GM12873 (cell line): ENCODE results near the gene TNRC18.

Experiments
- TF ChIP-seq, protein P1 (sequence below): IDR thresholded peaks from 2 replicates; pipeline ENCODE4 v1.5.1; 2012; ENCODE audit warnings: low read depth, mild to moderate bottlenecking, moderate library complexity, low read length, control low read depth; ENCODE audit not compliant: insufficient read depth; ENCODE audit errors: missing control alignments

The TNRC18 gene

DNA sequence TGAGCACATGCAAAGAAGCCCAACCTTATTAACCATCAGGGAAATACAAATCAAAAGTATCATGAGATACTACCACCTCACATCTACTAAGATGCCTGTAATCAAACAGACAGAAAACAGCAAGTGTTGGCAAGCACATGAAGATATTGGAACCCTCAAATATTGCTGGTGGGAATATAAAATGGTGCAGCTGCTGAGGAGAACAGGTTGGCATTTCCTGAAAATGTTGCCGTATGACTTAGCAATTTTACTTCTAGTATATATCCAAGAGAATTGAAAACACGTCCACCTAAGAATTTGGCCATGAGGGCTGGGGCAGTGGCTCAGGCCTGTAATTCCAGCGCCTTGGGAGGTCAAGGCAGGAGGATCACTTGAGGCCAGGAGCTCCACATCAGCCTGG is 39.4 kb upstream of the TNRC18 start:
- TF ChIP-seq, protein P1, sequence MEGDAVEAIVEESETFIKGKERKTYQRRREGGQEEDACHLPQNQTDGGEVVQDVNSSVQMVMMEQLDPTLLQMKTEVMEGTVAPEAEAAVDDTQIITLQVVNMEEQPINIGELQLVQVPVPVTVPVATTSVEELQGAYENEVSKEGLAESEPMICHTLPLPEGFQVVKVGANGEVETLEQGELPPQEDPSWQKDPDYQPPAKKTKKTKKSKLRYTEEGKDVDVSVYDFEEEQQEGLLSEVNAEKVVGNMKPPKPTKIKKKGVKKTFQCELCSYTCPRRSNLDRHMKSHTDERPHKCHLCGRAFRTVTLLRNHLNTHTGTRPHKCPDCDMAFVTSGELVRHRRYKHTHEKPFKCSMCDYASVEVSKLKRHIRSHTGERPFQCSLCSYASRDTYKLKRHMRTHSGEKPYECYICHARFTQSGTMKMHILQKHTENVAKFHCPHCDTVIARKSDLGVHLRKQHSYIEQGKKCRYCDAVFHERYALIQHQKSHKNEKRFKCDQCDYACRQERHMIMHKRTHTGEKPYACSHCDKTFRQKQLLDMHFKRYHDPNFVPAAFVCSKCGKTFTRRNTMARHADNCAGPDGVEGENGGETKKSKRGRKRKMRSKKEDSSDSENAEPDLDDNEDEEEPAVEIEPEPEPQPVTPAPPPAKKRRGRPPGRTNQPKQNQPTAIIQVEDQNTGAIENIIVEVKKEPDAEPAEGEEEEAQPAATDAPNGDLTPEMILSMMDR: no peak

DNA sequence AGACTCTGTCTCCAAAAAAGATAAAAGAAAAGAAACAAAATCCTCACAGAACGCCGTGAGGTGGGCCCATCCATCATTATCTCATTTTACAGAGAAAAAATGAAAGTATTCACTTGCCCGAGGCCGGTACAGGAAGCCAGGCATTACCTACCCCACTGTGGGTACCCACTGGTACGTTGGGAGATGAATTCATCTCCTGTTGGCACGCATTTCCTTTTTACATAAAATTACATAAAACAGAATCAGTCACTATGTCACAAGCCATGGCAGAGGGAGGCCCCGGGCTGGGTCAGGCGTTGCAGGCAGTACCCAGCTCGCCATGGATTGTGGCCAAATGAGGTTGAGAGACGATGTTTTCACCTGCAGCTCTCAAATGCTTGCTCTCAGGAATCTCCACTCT is 38.6 kb upstream of the TNRC18 start:
- TF ChIP-seq, protein P1: no peak

DNA sequence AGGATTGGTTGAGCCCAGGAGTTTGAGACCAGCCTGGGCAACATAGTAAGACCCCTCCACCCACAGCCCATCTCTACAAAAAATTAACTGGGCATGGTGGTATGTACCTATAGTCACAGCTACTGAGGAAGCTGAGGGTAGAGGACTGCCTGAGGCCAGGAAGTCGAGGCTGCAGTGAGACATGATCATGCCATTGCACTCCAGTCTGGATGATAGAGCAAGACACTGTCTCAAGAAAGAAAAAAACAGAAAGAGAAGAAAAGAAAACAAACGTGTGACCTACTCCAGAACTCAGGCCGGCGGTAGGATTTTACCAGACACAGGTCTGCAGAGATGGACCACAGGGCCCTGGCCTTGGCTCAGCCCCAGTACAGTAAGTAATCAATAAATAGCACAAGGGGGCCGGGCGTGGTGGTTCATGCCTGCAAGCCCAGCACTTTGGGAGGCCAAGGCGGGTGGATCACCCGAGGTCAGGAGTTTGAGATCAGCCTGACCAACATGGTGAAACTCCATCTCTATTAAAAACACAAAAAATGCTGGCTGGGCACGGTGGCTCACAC is 35.4 kb upstream of the TNRC18 start:
- TF ChIP-seq, protein P1: no peak

DNA sequence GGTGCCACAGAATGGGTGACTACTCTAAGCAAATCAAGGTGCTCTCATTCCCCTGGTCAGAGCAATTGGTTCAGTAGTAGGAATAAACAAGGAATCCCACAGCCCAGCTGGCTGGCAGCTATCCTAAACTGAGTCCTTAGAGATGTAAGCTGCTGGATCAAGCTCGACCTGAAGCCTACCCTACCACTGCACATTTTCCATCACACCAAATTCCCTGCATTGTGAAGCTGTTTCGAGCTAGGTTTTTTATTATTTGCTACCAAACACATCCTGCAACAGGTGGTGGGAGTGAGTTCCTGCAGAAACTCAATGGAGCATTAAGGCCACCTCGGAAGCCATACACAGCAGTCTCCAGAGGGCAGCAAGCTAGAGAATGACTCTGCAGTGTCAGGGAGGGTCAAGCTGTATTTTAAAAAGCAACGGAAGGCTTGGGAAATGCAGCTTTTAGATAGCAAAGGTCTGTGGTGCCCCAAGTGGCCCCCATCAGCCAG is 33.7 kb upstream of the TNRC18 start:
- TF ChIP-seq, protein P1: no peak

DNA sequence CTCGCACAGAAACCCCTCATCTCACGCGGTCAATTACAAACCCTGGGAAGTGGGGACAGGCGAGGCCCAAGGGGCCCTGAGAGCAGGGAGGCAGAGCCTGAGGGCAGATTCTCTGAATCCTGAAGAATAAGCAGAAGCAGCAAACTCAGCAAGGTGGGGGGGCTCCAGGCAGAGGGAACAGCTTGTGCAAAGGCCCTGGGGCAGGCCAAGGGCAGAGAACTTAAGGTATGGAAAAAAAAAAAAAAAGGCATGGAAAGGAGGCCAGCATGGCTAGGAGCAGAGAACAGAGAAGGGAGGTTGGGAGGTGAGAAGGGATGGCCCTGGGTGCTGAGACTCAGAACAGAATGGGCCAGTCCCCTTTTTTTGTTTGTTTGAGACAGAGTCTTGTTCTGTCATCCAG is 32.8 kb upstream of the TNRC18 start:
- TF ChIP-seq, protein P1: no peak

DNA sequence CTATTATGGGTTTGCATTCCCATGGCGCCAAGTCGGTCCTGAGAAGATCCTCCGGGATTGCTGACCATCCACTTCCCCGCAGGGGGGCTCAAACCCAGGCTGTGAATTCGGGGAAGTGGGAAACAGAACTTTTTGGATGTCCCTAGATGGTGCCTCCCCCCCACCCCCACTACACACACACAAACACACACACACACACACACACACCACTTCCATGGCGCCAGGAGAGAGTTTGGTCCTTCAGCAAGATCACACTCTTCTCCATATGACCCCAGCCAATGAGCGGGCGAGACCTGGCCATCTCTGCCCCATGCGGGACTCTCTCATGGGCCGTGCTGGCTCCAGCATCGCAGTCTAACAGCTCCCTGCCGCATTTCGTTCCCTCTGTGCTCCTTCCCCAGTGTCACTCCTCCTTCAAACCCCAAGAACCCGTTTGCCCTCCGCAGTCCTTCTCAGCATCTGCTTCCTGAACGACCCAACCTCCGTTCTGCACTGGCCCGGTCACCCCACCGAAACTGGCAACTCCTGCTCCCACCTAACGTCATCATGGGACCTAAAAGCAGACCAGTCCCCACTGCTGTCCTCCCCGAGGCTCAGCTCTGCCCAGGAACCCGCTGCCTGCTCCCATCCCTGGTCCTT is 32.1 kb upstream of the TNRC18 start:
- TF ChIP-seq, protein P1: no peak

DNA sequence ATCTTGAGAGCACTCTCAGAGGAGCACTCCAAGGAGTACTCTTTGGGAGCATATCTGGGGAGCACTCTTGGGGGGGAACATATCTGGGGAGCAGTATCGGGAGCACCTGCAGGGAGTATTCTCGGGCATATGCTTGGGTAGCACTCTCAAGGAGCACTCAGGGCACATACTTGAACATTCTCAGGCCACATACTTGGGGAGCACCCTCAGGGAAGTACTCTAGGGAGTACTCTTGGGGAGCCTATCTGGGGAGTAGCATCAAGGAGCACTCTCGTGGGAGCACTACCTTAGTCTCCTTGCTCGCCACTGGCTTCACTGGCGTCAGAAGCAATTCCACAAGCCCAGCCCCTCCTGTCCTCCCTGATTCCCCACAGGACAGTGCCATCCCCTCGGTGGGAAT is 31.5 kb upstream of the TNRC18 start:
- TF ChIP-seq, protein P1: no peak
